Measurements from ENCODE around the gene SPRY2.
A peak's percentile ranks its signal among the peaks of the same experiment; 100 is the strongest.
"Not testable (repeated sequence)": the region's sequence is repeated elsewhere in the genome, so short reads cannot be mapped to it uniquely, and the experiment has no call there.

Gene SPRY2, protein sequence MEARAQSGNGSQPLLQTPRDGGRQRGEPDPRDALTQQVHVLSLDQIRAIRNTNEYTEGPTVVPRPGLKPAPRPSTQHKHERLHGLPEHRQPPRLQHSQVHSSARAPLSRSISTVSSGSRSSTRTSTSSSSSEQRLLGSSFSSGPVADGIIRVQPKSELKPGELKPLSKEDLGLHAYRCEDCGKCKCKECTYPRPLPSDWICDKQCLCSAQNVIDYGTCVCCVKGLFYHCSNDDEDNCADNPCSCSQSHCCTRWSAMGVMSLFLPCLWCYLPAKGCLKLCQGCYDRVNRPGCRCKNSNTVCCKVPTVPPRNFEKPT

DNA sequence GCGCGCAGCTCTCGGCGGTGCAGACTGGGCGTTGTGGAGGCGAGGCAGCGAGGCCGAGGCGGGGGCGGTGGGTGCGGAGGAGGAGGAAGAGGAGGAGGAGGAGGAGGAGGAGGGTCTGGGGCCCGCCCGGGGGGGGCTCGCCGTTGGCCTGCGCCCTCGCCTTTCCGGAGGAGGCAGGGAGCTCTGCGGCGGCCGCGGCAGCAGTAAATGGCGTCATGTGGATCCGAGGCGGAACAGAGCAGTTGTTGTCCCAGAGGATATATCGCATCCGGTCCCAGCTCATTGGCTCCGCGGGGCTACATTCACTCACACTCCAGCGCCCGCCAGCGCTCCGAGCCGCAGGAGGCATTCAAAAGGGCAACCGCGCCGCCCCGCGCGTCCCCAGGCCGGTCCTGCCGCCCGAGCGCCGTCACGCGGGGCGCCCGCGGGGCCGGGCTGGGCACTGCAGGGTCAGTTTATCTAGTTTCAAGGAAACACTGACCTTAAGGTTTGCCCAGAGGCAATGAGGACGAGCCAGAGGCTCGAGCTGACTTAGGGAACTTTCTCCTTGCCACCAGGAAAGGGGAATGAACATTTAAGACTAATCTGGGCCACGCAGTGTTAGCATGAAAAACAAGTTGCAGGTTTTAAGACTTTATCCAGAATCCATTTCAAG lies at the start of gene SPRY2:
Gene SPRY2, minus strand, starts transcription at position 26 of the 655 bp plus-strand sequence. CDS start 3,421 bp downstream, outside the sequence.
- DNase-seq: peak in 1 of 6 experiments; percentile 6

DNA sequence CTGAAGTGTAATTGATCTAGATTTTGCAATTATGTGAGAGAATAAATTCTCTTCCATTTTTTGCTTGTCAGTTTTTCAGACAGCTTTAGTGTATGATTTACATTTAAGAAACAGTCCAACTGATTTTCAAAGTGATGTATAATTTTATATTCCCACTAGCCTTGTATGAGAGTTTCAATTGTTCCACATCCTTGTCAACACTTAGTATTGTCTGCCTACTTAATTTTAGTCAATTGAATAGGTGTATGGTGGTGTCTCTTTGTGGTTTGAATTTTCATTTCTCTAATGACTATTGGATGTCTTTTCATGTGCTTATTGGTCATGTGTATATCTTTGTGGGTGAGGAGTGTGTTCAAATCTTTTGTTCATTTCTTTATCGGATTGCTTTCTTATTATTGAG lies 49.4 kb upstream of the SPRY2 start:
- no peak for DNase-seq

DNA sequence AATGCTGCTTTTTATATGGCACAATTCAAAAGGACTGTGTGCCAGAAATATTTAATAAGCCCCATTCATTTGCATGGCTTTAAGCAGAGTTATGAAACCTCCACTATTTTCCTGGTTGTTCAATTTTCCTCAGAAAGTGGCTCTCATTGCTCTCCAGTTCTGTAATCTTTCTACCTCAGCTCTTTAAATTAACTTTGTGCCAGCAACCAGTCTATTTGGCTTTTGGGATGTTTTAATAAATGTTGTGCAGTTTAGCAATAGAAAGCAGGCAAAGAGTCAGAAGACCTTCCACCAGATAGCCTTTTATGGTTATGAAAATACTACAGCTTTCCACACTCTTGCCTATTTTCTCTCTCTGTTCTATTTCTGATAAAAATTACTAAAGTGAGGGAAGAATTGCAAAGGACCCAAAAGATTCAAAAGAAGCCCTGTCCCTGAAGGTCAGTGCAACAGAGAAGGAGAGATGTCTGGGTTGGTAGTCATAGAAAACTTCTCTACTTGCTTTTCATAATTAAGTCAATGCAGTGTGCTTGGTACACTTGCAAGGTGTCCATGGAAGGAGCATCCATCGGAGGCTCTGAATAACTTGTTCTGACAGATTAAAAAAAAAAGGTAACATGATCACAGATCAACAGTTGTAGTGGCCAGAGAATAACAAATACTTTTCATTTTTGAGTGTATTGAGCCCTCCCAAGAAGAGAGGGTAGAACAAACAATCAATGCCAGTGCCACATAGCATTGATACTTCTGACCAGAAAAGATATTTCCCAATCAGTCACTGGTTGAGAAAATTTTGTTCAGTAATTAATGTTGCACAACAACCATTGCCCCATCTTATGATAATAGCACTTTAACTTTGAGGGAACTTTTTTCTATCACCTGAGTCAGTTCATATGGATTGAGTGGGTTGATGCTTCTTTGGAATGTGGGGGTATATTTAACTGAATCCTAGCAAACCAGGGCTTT lies 48.4 kb upstream of the SPRY2 start:
- DNase-seq: no peak

DNA sequence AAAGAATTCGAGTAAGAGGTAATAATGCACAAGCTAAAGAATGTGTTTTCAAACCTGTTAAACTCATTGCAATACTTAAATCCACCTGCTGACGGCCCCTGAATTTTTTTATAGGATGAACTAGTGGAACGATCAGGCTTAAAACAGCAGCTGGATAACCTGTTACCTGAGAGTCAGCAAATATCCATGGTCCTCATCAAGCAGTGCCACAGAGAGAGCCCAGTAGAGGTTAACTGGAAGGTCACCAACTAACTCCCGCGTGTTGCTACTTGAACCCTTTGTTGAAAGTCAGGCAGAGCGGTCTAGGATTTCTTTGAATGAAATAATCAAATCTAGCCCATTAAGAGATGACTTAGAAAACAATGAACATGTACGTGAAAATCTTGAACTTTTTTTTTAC lies 47.6 kb upstream of the SPRY2 start:
- DNase-seq: no peak

DNA sequence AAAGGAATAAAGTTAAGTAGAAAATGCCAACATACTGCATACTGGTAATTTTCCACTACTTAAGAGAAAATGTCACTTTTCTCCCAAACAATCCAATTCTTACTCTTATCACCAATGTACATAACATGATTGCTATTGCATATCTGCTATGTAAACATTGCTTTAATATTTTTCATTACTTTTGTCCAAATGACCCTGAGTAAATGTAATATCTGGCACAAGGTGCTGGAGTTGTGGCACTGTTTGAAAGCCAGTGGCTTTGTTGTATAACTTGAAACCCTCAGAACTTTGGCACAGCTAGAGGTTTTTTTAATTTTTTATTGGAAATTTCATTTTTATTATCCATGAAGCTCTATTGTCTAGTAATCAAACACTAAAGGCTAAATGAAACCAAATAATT lies 45.7 kb upstream of the SPRY2 start:
- DNase-seq: no peak

DNA sequence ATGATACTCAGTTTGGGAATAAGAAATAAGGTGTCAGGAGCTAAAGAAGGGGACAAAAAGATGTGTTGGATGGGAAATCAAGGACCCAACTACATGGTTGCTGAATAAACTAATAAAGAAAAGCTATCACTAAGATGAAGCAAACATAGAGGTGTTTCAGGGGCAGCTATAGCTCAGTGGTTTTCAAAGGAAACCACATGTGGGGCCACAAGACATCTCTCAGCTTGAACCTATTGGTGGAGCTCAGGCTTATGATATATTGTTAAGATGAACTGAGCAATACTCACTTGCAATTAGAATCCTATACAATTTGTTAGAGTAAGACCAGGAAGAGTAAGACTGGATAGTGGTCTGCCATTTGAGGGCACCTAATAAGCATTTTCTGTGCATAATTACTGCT lies 45.1 kb upstream of the SPRY2 start:
- DNase-seq: no peak

DNA sequence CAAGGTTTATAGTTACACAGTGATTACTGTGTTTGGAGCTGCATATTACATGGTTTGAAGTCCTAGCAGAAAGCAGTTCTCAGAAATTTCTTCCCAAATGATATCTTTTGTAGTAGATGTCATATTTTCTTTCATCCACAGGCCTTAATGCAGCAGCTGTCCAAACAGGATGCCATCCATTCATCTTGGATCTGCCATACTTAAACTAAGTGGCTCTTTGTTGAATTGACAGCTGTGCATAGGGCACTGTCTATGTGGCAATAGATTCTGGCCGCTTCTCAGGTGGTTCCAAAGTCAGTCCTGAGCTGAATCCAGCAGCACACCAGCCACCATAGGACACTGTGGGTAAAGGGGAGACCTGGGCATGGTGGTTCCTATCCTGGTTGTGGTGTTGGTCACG lies 41.6 kb upstream of the SPRY2 start:
- no peak for DNase-seq

DNA sequence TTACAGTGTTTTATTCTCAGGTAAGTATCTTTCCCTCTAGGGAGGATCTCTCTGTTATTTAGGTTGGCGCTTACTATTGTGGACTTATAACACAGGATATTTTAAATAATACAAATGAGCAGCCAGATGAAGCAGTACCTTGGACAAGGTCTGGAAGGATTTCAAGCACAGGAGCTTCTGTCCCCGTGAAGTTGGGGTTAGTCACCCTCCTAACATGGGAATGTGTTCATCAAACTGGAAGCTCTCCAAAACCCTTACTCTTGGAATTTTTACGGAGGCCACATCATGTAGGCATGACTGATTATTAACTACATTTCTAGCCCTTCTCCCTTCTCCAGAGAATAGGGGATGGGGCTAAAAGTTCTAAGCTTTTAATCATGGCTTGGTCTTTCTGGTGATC lies 38.3 kb upstream of the SPRY2 start:
- DNase-seq: no peak

DNA sequence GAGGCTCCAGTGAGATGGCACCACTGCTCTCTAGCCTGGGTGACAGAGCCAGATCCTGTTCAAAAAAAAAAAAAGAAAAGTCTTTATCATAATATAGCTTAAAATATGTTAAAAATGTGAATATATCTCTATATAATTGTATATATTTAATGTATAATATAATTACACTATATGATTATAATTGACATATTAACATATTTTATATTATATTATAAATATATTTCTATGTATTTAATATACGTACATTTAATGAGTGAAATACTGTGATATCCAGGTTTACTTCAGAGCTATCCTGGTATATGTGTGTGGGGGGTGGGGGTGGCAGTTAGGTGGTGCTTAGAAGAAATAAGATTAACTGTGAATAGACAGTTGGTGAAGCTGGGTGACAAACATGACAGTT lies 35.6 kb upstream of the SPRY2 start:
- no peak for DNase-seq

DNA sequence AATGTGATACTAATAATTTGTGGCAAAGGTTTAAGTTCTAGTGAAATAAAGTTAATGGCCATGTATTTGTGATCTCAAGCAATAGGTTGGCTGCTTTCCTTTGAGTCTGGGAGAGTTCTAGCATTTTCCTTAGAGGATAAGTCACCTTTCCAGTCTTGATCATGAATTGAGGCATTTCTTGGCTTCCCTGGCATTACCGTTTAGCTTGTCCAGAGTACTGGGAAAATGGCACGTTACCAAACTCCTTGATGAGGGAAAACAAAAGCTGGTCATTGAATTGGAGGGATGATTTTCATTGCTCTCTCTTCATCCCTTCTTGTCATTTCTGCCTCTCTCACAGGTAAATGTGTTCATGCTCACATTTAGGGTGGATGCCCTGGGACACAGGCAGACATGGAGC lies 34.0 kb upstream of the SPRY2 start:
- DNase-seq: no peak

DNA sequence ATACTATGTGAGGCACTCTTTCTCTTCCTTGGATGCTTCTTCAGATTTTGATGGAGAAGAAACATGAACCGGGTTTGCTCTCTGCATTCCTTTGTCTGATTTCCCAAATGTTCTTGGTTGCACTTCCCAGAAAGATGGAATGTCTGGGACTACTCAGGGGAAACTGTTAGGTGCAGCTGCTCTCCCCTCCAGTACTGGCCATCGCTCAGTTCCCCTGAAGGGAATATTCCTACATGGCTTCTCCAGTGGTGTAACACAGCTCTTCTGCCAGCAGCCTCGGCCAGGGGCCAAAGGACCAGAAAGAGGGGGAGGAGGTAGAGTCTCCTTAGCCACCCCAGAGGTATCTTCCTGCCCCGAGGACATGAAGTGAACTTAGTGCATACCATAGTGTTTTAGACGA lies 33.5 kb upstream of the SPRY2 start:
- DNase-seq: no peak

DNA sequence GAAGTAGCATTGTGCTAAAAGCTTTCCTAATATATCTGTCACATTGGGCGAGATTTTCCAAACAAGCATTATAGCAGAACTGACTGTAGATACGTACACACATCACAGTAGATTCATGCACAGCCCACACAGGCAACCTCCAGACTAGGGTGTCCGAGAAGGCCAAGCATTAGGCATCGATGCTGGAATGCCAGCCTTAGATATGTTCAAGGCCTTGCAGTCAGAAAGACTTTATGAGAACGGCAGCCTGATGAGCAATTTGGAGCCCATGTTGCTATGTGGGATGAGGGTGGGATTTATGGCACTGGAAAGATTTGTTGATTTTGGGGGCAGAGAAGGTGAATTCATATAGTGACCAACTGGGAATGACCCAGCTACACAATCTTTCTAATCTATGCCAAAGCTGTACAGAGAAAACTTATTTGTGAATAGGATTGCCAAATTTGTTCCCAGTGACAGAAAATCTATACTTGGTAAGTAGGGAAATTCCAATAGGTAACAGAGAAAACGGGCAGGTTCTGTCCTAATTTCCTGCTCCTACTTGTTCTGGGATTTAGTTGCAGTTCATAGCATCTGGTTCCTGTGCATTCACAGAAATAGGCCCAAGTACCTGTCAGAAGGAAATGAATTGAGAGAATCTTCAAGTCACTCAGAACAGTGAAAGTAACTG lies 31.0 kb upstream of the SPRY2 start:
- no peak for DNase-seq

DNA sequence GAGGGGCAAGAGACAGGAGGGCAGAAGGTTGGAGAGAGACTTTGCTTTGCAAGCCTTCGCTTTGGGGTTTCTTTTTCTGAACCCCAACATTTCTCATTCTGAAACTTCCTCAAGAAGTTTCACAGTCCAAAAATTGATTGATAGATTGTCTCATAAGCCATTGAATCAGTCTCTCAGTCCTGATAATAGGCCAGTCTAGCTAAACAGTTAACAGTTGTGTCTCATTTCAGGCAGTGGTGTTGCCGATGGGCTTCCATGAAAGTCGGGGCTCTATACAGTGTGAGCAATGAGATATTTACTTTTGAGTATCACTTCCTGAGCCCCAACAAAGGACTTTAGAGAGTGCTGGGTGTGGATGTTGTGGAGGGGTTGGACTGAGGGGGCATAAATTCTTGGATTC lies 26.5 kb upstream of the SPRY2 start:
- DNase-seq: no peak

DNA sequence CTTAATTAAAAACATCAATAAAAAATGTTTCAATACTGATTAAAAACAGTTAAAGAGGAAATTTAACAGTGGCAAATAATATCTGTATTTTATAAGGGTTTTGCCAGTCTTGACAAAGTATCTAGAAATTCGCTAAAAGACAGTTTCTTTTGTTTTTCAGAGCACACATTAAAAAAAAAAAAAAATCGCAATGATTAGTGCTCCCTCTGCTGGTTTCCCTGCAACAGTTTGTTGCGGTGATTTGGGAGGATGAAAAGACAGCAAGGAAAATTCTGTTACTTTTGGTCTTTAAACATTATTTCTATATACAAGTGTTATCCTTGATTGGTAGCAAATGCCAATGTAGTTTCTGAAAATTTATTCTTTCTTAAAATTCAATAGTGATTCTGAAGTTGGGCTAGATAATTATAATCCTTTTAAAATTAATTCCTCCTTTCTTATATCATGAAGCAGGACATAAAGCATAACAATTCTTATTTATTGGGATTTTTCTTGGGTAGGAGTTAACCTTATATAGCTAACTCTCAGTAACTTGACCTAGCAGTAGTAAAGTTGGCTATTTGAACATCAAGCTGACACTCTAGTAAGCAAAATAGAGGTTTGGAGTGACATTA lies 23.1 kb upstream of the SPRY2 start:
- DNase-seq: no peak

DNA sequence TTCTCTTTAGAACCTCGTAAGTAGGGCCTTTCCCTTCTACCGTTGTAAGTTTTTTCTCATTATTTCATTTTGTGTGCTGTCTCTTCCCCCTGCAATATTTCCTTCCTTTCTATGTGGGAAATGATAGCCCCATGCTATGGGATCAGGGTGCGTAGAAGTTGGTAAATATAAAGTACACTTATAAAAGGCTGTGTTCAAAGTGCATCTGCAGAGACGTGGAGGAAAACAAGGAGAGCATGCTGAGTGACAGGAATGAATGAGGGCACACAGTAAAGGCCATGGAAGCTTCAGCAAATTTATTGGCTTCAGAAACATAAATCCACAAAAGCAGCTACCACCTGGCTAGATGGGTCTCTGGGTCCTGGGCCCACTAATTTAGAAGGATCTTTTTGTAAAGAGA lies 21.6 kb upstream of the SPRY2 start:
- no peak for DNase-seq

DNA sequence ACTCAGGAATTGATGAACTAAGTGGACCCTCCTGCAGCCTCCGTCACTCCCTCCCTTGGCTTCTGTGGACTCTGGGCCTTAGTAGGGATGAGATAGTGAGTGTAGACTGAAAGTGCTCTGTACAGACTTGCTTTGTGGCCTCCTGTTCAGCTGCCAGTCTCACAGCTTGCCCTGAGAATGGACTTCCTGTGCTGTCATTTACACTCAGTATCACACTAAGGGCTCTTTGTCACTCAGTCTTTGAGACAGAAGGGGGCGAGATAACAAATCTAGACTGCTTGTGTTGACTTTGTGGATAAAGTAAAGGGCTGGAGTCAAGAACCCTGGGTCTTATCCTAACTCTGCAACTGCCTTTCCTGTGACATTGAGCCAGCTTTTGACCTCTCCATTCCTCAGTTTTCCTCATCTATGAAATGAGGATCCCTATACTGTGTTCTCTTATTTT lies 21.0 kb upstream of the SPRY2 start:
- DNase-seq: no peak

DNA sequence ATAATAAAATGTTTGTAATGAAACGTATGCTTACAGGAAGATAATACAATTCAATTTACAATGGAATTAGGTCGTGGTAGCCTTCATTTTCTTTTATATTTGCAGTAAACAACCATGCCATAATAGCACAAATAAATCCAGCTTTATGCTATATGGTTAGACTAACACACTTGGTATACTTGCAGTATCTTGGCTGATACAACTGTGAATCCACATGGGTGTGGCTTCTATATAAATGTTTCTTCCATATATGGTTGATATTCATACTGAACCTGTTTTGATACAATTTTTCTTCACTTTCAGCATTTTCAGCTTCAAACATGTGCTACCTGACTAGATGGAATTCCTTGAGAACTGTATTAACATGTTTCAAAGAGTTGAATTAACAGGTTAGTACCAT lies 20.4 kb upstream of the SPRY2 start:
- no peak for DNase-seq

DNA sequence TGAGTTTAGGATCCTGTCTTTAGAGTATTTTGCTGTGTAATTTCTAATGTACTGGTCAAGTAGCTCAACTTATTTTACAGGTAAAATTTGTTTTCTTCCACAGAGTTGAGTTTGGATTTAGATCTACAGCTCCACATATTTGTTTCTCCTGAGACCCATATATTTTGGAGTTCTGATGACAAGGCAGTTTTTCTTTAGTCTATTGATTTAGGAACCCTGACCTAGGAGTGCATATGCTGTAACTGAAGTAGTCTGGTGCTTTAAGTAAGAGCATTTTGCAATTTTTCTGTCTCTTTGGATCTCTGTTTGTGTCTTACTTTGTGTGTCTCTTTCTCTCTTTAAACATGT lies 19.5 kb upstream of the SPRY2 start:
- DNase-seq: no peak

DNA sequence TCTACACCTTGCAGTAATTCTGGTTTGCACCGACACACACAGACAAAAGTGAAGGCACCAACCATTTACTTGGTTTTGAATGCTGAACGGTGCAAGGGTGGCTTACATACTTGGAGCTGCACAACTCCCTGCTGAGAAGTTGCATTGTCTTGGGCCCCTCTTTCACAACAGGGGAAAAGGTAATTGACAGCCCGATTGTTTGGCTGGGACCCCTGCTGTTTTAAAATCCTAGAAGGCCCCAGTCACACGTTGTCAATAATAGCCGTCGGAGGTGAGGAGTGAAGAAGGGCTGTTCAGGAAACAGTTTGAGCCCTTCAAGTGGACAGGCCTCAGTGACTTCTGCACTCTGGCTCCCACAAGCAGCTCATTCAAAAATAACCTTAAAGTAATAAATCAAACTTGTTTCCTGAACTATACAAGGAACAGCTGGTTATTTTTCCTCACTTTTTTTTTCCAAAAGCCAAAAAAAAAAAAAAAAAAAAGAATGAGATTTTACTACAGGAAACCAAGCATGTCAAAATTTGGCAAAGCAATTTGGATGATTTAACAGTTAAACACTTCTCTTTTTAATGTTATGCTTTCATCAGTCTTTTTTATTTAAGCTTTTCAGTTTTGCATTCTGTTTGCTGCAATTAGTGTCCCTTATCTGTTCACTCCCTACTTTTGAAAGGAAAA lies 19.0 kb upstream of the SPRY2 start:
- no peak for DNase-seq

DNA sequence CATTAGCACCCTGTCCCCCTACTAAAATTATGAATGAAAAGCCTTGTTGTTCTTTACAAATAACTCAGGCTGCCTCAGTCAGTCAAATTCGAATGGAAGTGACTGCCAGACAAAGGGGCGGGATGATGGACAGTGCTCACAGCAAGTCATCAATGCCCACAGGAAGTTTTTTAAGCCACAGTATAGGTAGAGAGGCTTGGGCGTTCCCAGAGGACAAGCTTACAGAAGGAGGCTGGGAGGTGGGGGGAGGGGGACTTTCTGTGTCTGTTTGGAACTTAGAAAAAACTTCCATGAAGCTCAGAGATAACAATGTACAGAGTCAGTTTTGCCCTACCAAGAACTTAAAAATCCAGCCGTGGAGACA lies 18.5 kb upstream of the SPRY2 start:
- no peak for DNase-seq

DNA sequence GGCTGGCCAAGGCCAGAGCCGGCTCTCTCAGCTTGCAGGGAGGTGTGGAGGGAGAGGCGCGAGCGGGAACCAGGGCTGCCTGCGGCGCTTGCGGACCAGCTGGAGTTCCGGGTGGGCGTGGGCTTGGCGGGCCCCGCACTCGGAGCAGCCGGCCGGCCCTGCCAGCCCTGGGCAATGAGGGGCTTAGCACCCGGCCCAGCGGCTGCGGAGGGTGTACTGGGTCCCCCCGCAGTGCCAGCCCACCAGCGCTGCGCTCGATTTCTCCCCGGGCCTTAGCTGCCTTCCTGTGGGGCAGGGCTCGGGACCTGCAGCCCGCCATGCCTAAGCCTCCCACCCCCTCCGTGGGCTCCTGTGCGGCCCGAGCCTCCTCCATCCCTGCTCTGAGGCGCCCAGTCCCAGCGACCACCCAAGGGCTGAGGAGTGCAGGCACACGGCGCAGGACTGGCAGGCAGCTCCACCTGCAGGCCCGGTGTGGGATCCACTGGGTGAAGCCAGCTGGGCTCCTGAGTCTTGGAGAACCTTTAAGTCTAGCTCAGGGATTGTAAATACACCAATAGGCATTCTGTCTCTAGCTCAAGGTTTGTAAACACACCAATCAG lies 14.7 kb upstream of the SPRY2 start:
- not testable (repeated sequence) for DNase-seq

DNA sequence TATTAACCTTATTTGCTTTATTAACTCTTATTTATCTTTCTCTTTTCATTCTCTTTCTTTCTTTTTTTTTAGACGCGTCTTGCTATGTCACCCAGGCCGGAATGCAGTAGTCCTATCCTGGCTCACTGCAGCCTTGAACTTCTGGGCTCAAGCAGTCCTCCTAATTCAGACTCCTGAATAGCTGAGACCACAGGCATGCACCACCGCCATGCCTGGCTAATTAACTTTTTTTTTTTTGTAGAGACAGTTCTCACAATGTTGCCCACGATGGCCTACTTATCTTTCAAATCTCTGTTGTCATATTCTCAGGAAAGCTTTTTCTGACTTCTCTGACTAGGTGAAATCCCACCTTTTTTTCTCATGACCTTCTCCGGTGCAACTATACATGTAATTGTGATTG lies 7.8 kb upstream of the SPRY2 start:
- no peak for DNase-seq

Data from stimulated activated naive CD4-positive, alpha-beta T cell (primary cell).